NCI-H526 (cell line): ENCODE measurements around the gene GLP2R.
"Not testable (repeated sequence)": the region's sequence is repeated elsewhere in the genome, so short reads cannot be mapped to it uniquely, and the experiment has no call there.

Experiments used
- DNase-seq, 2 experiments: peaks; one replicate each; lab custom pipeline; 2025; lab: John Stamatoyannopoulos, UW

The GLP2R gene

DNA sequence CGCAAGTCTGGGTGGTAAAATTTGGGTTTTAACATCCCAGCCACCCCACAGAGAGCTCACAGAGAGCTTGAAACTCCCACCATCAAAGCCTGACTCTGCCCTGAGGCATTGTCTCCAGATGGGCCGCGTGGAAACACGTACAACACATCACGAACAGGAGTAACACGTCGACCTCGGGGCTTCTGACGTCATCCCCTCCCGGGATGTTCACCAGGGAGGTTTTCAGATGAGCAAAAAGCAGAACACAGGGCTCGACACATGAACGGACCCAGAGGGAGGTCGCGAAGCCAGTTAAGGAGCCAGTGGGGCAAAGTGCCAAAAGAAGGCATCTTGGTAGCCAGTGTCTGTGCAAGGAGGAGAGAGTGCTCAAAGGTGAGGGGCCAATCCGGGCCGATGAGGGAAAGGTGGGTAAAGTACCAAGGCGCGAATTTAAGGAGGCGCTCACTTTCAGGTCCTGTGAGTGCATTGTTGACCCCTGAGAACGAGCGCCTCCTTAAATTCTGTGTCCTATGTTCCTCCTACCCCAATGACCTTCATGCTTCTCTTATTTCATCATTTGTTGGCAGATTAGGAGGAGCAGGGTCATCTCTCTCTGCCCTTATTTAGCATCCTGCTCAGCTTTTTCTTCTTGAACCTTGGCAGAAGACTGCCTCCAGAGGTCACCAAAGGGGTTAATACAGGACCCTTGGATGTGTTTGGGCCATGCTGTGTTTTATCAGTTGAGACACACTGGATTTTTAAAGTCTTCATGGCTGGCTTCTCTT, 73.7 kb downstream of the GLP2R start:
- DNase-seq, result no peak

DNA sequence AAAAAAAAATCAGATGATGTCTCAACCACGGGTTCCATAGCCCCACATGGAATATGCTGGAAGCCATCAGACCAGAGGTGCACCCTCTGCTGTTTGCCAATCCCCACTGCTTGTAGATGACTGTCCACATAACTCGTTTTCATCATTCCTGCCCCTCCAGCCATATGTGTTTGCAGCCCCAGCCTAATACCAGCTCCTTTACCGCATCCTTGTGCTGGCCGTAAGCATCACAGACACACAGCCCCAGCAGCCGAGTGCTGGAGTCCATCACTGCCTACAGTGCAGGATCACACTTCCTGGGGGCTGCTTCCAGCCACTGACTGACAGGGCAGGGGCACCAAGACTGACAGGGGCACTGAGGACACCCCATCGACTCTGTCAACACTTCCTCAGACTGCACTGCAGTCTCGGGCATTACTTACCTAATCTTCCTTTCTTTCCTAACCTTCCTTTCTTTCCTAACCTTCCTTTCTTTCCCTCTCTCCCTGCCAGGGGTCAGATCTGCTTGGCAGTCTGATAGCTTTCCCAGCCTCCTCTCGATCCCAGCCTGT, 74.4 kb downstream of the GLP2R start:
- no peak for DNase-seq

DNA sequence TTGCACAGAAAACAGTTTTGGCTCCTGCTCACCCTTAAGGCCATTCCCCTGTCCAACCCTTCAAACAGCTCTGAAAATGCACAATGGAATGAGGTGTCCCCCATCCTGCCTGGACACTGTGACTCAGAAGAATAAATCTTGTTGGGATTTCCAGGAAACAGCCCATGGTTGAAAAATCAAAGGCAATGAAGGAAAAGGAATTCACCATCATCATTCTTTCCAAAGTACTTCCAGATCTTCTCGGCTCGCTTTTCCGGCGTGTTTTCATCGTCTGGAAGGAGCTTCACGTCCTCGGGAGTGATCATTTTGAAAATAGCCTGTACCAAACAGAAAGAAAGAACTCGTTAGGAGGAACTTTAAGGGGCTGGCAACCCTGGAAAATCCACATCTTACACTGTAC, 75.1 kb downstream of the GLP2R start:
- no peak for DNase-seq

DNA sequence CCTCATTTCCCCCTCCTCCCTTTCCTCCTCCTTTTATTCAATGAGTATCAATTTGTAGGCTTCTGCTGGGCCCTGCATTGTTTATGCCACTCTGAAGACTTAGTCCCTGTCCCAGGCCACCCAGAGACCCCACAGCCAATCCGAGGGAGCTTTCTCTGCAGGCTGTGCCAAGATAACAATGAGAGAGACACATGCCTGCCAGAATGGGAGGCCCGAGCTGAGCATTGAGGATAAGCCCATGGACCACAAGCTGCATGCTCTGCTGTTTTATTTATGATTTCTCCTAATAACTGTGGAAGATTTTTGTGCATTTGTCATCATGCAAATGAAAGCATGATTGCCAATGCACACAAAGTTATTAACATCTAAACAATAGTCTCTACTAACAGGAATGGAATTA, 76.4 kb downstream of the GLP2R start:
- DNase-seq, result no peak

DNA sequence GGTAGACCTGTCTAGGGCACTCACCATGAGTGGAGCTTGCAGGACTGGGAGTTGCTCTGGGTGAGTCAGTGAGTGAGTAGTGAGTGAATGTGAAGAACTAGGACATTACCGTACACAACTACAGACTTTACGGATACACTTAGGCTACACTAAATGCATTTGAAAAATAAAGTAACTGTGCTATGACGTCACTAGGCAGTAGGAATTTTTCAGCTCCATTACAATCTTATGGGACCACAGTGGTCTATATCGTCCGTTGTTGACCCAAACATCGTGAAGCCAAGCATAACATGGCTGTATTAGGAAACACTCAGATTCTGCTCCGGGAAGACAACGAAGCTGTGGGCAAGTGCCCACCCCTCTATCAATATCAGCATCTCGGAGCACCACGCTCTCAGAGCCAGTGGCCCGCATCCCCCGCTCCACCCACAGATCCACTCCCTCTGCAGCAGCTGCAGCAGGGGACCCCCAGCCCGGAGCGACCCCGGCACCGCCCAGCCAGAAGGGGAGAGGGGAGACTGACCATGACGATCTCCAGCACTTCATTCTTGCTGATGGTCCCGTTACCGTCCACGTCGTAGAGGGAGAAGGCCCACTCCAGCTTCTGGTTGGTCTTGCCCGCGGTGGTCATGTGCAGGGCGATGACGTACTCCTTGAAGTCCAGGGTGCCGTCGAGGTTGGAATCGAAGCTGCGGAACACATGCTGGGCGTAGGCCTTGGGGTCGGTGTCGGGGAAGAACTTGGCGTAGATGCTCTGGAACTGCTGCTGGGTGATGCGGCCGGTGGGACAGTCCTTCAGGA, 78.8 kb downstream of the GLP2R start:
- DNase-seq, result no peak

DNA sequence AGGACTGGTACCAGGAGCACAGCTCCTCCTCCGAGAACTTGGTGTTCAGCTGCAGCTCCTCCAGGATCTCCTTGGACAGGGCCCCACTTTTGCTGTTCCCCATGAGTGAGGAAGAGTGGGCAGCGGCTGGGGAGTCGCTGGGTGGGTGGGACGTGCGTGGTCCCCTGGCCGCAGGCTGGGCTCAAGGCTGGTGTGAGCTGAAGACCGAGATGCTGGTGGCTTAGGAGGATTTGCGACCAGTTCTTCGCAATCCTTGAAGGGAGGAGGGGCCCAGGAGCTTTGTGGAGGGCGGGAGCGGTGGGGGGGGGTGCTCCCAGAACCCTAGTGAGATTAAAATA, 79.3 kb downstream of the GLP2R start, which contains the start of gene RCVRN:
Gene RCVRN, minus strand, starts transcription at position 194 of the 338 bp plus-strand sequence. Its CDS starts 91 bp downstream, at position 103.
- DNase-seq, result no peak

DNA sequence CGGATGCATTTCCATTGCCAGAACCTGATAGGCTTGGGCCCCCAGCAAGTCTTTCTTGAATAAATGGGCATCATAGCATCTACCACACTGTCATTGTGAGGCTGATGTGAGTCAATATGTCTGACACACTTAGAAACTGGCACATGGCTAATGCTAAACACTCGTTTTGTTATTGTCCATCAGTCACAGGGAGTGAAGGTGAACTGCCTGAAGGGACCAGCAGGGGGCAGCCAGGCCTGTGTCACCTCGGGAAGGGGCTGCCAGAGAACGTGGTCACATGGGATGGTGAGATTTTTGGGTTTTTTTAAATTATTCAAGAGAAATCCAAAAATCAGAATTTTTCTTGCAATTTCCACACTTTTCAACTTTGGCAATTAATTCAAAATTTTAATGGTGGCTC, 80.2 kb downstream of the GLP2R start:
- DNase-seq, result peak in 1 of 2 experiments; percentile 6

DNA sequence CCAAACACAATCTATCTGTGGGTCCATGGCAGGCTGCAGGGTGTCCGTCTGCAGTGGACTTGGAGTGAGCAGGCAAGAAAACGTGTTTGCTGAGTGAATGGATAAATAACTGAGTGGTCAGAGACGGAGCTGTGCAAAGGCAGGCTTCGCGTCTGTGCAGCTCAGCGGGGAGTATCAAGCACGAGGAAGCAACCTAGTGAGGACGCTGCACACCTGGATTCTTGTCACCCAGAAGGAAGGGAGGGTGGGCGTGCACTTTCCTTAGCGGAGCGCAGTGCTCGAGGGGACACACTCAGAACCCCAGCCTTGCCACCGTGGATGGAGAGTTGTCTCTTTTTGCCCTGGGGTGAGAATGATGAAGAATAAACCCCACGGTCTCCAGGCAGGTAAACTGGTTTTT, 80.9 kb downstream of the GLP2R start:
- DNase-seq, result no peak

DNA sequence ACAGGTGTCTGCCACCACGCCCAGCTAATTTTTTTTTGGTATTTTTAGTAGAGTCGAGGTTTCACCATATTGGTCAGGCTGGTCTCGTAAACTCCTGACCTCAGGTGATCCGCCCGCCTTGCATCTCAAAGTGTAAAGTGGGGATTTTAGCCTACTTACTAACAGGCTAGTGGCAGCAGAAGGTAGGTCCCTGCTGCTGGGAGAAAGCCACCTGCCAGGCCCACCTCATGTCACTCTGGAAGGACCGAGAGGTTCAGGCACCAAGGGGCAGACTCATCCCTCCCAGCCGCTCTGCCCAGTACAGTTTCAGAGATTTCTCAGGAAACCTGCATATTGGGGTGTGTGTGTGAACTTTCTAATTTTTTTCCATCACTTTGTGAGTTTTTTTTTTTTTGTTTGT, 81.4 kb downstream of the GLP2R start:
- DNase-seq, result no peak

DNA sequence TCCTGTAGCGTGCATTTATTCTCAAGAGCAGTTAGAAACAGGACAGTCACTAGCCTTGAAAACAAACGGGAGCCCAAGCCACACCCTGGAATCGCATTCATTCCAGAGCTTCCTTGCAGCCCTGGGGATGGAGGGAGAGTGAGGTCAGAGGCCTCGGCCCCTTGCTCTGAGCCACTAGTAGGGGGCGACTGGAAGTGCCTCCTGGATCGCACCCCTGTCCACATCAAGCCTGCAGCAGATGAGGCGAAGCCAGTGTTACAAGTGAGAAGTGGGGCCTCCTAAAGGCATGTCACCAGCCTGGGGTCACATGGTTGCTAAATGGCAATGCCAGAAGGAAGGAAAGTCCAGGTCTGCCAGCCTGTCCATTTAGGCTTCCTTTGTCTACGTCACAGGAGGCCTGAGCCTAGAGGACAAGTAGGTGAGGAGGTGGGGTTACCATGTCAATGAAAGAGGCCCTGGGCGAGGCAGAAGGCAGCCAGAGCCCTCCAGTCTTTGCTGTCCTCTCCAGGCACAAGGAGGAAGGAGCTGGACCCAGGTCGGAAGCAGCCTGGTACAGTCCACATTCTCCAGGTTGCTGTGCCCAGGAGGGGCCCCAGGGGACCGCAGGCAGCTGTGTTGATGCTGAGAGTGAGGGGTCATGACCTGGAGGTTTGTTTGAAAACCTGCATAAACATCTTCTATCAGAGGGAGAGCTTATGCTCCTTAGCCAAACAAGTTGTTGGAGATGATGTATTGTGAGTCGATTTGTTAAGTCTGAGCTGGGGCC, 82.3 kb downstream of the GLP2R start:
- no peak for DNase-seq

DNA sequence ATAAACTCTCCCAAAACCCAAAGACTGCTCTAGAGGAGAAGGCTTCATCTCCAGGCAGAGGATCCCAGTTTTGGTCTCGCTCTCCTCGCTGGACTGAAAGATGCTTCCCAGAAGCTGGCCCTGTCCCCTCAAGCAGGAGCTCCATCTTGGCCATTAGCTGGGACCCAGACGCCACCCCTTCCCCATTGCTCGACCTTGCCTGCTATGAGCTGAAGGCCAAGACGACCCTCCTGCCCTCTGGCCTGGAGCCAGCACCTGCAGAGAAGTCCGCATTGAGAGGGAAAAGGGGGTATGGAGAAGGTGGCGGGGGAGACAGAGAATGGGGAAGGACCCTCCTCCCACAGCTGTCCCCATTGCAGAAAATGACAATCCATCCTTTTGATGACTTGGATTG, 82.9 kb downstream of the GLP2R start:
- no peak for DNase-seq

DNA sequence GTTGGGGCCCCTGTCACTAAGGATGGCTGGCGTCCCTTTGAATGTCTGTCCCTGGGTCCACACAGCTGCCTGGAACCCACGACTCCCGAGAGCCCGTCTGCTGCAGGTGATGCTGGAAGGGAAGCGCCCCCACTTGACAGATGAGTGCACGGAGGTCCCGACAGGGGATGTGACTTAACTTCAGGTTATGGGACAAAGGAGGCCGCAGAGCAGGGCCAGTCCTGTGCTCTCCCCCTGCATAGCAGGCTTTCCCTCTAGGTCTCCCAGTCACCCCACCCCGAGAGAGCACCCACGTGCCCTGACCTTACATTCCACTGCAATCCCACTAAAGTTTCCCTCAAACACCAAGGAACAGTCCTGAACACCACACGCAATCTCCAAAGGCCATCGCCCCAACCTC, 85.4 kb downstream of the GLP2R start:
- DNase-seq, result no peak

DNA sequence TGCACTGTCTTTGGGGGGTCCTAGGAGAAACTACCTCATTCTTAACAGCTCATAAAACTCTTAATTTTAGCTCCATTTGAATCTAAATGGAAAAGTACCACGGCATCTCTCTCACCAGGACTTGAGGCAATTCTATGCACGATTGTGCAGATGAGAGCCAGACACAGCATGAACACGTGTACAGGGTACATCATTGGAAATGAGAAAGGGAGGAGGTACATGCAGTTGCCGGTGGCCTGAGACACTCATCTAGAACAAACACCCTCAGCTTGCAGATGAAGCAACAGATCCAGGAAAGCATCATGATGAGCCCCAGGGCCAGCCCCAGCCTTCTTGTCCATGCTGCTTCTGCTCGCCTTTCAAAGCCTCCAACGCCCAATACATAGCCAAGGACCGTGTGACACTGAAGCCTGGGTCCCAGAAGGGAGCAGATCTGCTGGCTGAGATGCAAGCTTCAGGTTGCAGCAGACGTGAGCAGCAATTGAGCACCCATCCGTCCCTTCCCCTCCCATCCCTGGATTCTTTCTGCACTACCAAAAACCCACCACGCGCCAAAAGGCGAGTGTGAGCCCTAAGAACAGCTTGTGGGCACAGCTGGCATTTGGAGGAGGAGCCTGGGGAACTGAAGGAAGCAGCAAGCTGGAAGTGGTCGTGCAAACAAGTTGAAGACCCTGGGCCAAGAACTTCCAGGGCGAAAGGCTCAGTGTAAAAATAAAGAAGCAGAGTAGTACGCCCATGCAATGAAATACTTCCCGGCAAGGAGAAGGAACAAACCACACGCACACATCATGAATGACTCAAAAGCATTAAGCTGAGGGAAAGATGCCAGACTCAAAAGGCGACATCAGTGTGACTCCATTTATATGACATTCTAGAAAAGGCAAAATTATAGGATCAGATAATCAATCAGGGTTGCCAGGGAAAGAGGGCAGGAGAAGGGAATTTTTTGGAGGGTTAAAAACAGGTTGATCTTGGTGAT, 86.7 kb downstream of the GLP2R start:
- no peak for DNase-seq

DNA sequence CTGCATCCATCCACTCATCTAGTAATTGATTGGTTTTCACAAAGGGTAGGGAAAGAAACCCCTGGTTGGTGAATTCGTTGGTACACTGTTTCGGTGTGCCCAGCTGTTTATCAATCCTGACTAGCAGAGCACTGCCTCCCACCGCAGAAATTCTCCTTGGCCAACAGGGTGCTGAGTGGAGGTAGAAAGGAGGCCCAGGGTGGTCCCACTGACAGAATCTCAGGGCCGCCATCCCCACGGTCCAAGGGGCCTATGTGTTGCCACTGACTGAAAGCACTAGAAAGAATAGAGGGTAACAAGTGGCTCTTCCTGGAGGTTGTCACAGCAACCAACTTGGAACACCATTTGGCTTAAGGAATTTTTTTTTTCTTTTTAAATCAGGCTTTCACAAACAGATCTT, 87.8 kb downstream of the GLP2R start:
- DNase-seq, result no peak

DNA sequence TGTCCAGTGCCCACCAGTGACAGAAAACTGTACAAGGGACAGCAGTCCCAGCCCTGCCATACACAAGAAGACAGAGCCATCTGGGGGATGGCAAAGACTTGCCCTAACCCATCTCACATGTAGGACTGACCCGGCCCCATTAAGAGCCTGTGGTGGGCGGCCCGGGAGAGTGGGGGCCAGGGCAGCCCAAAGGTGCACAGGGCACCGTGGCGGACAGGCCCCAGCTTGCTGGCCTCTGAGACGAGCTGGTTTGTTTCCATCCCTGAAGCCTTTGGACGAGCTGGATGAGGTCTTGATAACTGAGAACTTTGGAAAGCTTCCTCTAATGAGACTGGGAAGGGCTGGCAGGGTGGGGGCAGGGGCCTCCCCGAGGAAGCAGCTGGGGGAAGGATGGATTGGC, 90.4 kb downstream of the GLP2R start:
- no peak for DNase-seq

DNA sequence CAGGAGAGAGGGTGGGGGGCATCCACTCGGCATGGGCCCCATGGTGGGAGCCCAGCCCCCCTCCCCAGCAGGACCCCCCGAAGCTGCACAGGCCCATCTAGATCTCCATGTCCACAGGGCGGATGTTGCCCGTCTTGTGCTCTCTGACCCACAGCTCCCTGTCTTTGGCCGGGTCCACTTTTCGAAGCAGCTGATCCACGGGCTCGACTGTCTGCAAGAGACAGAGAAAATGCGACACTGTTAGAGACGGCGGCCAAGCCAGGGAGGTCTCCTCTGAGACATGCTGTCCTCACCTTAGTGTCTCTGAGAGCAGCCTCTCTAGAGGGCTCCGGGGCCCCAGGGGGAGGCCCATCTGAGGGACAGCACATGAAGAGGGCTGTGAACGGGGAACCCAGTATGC, 91.4 kb downstream of the GLP2R start:
- DNase-seq, result no peak

DNA sequence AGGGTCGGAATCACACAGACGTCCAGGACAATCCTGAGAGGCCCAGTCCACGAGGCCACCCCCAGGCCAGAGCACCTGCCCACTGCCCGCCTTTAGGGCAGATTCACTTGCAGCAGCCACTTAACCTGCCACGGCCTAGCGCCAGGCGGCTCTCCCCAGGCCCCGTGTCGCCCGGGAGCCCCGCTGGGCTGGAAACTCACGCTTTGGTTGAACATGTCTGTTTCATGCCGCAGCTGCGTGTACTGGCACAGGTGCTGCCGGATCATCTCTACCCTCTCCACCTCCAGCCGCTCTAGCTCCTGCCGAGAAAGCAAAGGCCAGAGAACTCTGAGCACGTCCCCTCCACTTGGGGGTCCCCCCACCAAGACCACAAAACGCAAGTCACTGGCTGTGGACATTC, 92.1 kb downstream of the GLP2R start:
- no peak for DNase-seq

DNA sequence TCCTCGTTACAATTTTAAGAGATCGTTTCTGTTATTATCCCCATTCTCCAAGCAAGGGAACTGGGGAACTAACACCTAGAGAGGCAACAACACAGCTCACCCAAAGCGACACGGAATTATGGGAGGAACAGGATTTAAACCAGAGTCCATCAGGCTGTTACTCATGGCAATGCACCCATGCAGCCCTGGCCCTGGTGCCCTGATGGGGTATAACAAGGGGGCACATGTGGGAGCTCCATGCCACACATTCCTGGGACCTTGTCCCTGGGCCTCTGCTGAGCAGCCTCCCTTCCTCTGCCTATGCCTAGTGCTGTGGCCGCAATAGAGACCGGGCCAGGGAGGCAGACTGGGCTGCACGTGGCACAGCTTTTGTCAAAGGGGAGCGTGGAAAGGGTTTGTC, 92.6 kb downstream of the GLP2R start:
- no peak for DNase-seq

DNA sequence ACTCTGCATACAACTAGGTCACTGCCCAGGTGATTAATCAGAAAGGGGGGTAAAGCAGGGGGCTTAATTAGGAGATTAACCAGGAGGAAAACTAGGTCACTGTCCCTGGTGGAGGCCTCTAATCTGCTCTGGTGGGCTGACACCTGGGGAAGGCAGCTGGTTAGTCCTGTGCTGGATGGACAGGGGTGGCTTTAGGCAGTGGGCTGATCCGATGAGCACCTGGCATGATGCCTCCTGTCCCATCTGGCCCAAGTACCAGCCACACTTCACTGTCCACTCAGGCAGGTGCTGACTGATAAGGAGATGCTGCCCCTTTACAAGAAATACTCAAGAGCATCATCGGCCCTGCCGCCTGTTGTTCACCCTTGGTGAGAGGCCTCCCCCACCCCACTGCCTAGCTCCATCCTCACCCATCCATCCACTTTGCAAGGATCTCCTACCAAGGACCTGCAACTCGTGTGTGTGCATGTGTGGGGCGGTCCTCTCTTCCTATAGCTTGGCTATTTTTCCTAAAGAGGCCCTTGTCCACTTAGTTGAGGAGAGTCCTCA, 93.2 kb downstream of the GLP2R start:
- DNase-seq, result no peak

DNA sequence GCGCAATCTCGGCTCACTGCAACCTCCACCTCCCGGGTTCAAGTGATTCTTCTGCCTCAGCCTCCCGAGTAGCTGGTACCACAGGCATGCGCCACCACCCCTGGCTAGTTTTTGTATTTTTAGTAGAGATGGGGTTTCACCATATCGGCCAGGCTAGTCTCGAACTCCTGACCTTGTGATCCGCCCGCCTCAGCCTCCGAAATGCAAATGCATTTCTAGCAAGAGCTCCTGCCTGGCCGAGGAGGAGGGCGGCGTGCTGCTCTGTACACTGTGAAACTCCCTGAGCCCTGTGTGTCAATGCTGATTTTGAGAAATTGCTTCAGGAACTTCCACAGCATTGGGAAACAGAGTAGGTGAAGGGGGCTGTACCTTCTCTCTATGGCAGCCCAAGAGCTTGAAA, 95.5 kb downstream of the GLP2R start:
- DNase-seq, result not testable (repeated sequence)
